GM12864 (cell line): ENCODE results near the gene CPVL.
"Not testable (repeated sequence)": the region's sequence is repeated elsewhere in the genome, so short reads cannot be mapped to it uniquely, and the experiment has no call there.

ENCODE experiments used
- DNase-seq: peaks from one replicate; pipeline ENCODE4 v3.0.0-alpha.2; 2011; ENCODE audit warnings: low read depth
- H3K4me3 ChIP-seq: 2 replicates; pipeline ENCODE4 v1.5.1; 2011; ENCODE audit warnings: mild to moderate bottlenecking, low read depth, low read length, control low read depth
- TF ChIP-seq, protein P1 (sequence below): IDR thresholded peaks from 2 replicates; pipeline ENCODE4 v1.5.1; 2011; ENCODE audit warnings: low read depth, mild to moderate bottlenecking, moderate library complexity, low read length, control low read depth, inconsistent platforms; ENCODE audit errors: missing control alignments

The CPVL gene

GRCh38 chr7:29122081-29122480 is 24.3 kb downstream of the CPVL start:
- no peak for DNase-seq
- H3K4me3 ChIP-seq: no peak overlapping the region
- TF ChIP-seq, protein P1, sequence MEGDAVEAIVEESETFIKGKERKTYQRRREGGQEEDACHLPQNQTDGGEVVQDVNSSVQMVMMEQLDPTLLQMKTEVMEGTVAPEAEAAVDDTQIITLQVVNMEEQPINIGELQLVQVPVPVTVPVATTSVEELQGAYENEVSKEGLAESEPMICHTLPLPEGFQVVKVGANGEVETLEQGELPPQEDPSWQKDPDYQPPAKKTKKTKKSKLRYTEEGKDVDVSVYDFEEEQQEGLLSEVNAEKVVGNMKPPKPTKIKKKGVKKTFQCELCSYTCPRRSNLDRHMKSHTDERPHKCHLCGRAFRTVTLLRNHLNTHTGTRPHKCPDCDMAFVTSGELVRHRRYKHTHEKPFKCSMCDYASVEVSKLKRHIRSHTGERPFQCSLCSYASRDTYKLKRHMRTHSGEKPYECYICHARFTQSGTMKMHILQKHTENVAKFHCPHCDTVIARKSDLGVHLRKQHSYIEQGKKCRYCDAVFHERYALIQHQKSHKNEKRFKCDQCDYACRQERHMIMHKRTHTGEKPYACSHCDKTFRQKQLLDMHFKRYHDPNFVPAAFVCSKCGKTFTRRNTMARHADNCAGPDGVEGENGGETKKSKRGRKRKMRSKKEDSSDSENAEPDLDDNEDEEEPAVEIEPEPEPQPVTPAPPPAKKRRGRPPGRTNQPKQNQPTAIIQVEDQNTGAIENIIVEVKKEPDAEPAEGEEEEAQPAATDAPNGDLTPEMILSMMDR: no peak

GRCh38 chr7:29120955-29121354 is 25.4 kb downstream of the CPVL start:
- TF ChIP-seq, protein P1: no peak
- H3K4me3 ChIP-seq: no peak overlapping the region
- no peak for DNase-seq

DNA sequence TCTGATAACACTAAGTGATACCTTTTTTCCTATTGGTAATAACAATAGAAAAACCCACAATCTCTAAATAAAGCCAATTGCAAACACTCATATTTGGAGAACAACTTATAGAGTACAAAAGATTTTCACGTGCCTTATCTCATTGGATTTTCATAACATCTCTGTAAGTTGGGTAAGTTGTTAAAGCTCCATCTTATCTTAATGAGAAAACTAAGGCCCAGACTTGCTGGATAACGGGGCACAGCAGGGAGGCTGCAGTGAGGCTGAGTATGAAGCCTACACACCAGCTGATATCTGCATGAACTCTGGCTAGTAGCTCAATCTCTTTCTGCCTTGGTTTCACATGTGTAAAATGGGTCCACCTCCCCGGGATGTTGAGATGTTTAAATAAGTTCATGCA is 26.8 kb downstream of the CPVL start:
- H3K4me3 ChIP-seq: no peak overlapping the region
- DNase-seq: no peak
- TF ChIP-seq, protein P1: no peak

DNA sequence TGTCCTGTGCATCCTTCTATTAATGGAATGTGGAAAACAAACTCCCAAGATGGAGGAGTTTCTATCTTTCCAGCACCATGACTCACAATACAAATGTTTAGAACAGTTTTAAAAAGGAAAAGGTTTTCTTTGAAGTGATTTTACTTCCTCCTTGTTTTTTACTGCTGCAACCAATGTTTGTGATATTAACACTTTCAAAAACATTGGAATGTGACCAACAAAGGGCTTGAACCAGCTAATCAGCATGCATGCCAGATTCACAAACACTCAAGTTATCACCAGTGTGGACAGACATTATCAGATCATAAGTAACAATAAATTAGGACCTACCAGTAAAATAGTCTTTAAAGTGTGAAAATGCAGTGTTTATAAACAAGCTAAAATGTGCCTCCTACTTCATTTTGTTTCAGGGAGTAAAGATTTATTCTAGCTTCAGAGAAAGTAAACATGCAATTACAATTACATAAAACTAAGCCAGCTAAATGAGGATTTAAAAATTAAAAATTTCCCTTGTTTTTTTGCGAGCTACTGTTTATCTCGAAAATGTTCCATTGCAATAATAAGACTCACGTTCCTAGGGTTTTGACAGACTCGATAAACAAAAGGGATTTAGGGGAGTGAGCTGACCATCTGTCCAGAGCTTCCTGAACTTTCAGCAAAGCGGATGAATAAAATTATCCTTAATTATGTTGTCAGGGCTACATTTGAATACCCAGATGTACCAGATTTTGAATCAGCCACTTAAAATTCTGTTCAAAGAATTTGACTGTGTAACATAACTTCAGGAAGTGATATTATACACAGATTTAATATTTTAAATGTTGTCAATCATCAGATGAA is 29.8 kb downstream of the CPVL start:
- TF ChIP-seq, protein P1: no peak
- no peak overlapping the region for H3K4me3 ChIP-seq

DNA sequence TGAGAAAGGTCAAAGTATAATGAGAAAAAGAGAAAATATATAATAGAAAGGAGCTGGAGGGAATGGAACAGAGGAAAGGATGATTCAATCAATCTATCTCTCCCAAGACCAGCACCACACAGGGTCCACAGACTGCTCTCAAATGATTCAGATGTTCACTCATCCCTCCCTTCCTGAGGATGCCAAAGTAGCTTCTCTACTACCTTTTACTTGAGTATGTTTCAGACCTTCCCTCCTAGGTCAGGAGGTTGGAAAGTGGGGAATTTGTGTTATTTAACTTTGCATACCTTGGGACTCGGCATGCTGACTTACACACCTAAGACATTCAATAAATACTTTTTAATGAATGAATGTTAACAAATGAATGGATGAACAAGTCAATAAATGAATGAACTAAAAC is 30.6 kb downstream of the CPVL start:
- TF ChIP-seq, protein P1: no peak
- no peak for DNase-seq

More for the DNA sequence above, 29.8 kb downstream of the CPVL start:
- DNase-seq: no peak

GRCh38 chr7:29115130-29115687 is 31.1 kb downstream of the CPVL start:
- TF ChIP-seq, protein P1: no peak
- no peak overlapping the region for H3K4me3 ChIP-seq
- no peak for DNase-seq

More for the DNA sequence above, 30.6 kb downstream of the CPVL start:
- no peak overlapping the region for H3K4me3 ChIP-seq

DNA sequence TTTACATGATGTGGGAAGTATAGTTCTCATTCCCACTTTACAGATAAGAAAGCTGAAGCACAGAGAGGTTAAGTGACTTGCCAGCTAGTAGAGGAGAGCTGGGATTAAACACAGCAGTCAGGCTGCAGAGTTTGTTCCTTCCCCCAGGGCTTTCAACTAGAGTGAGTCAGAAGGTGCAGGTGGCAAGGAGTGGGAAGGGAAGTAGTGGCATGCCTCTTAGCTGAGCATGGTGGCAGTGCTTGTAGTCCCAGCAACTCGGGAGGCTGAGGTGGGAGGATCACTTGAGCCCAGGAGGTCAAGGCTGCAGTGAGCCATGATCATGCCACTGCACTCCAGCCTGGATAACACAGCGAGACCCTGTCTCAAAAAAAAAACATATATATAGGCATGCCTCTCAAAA is 32.1 kb downstream of the CPVL start:
- DNase-seq, H3K4me3 ChIP-seq: not testable (repeated sequence)
